HG03378 (cell line): ENCODE data around the gene SLC17A3.

Experiments
- ATAC-seq: cut with Tn5 transposase; IDR thresholded peaks from one replicate; pipeline ENCODE4 v1.9.1; 2021; ENCODE audit warnings: mild to moderate bottlenecking, moderate library complexity; ENCODE audit not compliant: unreplicated experiment

Gene SLC17A3

GRCh38 chr6:25892877-25893276 lies 18.8 kb upstream of the SLC17A3 start:
- no peak for ATAC-seq

GRCh38 chr6:25889877-25890853 lies 16.1 kb upstream of the SLC17A3 start:
- no peak for ATAC-seq

GRCh38 chr6:25888626-25889025 lies 14.6 kb upstream of the SLC17A3 start:
- ATAC-seq, result no peak

GRCh38 chr6:25886066-25886465 lies 12.0 kb upstream of the SLC17A3 start:
- ATAC-seq, result no peak

GRCh38 chr6:25883991-25884390 lies 9.9 kb upstream of the SLC17A3 start:
- no peak for ATAC-seq

- no peak for ATAC-seq
Observed at GRCh38 chr6:25883536-25883935, 9.5 kb upstream of the SLC17A3 start.

- no peak for ATAC-seq
Observed at GRCh38 chr6:25882051-25882496, 8.0 kb upstream of the SLC17A3 start.

GRCh38 chr6:25880601-25881000 lies 6.6 kb upstream of the SLC17A3 start:
- ATAC-seq, result no peak

- ATAC-seq, result no peak
Observed at GRCh38 chr6:25878721-25879322, 4.8 kb upstream of the SLC17A3 start.

GRCh38 chr6:25875926-25876602 lies 2.0 kb upstream of the SLC17A3 start:
- no peak for ATAC-seq

GRCh38 chr6:25875563-25875905 lies 1.5 kb upstream of the SLC17A3 start:
- no peak for ATAC-seq

GRCh38 chr6:25874822-25875562 lies 949 bp upstream of the SLC17A3 start:
- no peak for ATAC-seq

- ATAC-seq, result no peak
Observed at GRCh38 chr6:25872814-25873213, 1.2 kb downstream of the SLC17A3 start.

- no peak for ATAC-seq
Observed at GRCh38 chr6:25869840-25870239, 4.2 kb downstream of the SLC17A3 start.

GRCh38 chr6:25868436-25869183 lies 5.4 kb downstream of the SLC17A3 start:
- no peak for ATAC-seq

- ATAC-seq, result no peak
Observed at GRCh38 chr6:25866011-25866410, 8.0 kb downstream of the SLC17A3 start.

GRCh38 chr6:25863360-25863759 lies 10.7 kb downstream of the SLC17A3 start:
- ATAC-seq, result no peak

GRCh38 chr6:25862199-25862598 lies 11.8 kb downstream of the SLC17A3 start:
- no peak for ATAC-seq

GRCh38 chr6:25852756-25853155 lies 21.3 kb downstream of the SLC17A3 start:
- no peak for ATAC-seq

GRCh38 chr6:25851961-25852360 lies 22.1 kb downstream of the SLC17A3 start:
- ATAC-seq, result no peak
